HG02642 (cell line): ENCODE data around the gene TRAK1.

Experiments
- ATAC-seq: cut with Tn5 transposase; IDR thresholded peaks from one replicate; pipeline ENCODE4 v1.9.1; 2021; ENCODE audit warnings: mild to moderate bottlenecking; ENCODE audit not compliant: unreplicated experiment, poor library complexity

Gene TRAK1

DNA sequence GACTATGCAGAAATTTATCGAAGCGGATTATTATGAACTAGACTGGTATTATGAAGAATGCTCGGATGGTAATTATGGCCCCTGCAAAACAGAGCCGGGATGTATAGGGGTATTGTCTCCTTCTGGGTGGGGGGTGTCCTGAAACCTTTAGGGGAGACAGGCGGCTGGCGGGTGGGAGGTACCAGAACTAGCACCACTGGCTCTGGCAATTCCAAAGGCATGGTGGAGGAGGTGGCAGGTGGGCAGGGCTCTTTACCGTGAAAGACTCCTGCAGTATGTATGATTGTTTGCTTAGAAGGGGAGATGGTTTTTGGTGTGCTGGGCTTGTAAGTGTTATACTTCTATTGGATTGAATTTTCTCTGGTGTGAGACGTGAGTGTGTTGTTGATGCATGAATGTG lies 58.4 kb downstream of the TRAK1 start:
- ATAC-seq, result no peak

DNA sequence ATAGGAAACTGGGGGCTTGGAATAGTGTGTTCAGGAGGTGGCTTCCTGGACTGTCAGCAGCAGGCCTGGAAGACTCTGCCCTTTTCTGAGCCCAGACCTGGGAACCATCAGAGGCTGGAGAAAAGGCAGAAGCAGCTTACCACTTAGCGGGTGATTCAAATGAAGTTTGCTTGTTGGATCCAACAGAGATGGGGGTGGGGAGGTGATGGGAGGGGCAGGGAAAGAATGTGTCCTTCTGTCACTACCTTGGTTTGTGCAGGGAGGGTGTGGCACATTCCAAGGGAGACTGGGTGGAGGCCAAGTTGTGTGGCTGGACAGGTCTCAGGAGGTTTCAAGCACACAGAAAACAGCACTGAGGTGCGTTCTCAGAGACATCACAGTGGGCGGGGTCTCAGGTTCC lies 58.8 kb downstream of the TRAK1 start:
- ATAC-seq, result no peak

DNA sequence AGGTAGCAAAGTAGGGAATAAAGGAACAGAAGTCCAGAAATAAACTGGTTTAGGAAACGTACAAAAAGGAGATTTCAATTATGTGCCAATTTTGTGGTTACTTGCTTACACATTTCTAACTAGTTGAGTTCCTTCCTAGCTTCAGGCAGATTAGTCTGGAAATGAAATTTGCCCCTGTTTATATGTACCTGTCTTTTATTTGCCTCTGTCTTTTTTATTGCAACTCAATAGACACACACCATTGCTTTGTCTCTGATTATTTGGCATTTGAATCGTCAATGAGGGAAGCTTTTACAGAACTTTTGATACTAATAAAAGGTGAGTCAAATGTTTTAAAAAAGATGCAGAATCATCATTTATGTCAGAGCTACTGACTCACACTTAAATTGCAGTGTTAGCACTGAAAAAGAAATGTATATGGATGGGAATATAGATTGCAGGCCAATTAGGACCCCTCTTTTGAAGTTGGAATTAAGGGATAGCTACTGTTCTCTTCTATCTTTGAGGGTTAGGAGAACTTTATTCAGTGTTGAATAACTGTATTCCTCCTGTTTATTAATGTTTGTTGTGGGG lies 60.5 kb downstream of the TRAK1 start:
- ATAC-seq, result no peak

DNA sequence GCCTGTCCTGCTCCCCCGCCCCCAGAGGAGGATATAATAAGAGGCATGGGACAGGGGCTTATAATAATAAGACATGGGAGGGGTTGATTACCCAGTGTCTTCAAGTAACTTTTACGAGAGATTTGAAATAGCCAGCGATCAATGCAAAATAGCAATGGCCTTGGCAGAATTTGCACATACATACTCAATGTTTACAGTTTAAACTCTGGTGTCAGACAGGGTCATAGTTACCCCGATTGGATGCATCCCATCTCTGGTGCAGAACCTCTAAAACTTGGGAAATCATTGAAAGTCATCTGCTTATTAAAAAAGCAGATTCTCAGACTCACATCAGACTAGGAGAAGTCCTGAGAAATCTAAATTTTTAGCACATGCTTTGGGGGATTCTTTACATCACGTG lies 61.0 kb downstream of the TRAK1 start:
- ATAC-seq, result no peak

DNA sequence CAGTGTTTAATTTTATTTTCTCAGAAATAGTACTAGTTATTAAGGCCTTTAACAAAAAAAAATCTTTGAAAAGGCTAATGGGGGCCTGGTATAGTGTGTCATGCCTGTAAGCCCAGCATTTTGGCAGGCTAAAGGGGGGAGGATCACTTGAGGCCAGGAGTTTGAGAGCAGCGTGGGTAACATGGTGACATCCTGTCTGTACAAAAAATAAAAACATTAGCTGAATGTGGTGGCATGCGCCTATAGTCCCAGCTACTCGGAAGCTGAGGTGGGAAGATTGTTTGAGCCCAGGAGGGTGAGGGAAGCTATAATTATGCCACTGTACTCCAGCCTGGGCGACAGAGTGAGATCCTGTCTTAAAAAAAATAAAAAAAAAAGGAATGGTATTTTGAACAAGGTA lies 61.9 kb downstream of the TRAK1 start:
- no peak for ATAC-seq

DNA sequence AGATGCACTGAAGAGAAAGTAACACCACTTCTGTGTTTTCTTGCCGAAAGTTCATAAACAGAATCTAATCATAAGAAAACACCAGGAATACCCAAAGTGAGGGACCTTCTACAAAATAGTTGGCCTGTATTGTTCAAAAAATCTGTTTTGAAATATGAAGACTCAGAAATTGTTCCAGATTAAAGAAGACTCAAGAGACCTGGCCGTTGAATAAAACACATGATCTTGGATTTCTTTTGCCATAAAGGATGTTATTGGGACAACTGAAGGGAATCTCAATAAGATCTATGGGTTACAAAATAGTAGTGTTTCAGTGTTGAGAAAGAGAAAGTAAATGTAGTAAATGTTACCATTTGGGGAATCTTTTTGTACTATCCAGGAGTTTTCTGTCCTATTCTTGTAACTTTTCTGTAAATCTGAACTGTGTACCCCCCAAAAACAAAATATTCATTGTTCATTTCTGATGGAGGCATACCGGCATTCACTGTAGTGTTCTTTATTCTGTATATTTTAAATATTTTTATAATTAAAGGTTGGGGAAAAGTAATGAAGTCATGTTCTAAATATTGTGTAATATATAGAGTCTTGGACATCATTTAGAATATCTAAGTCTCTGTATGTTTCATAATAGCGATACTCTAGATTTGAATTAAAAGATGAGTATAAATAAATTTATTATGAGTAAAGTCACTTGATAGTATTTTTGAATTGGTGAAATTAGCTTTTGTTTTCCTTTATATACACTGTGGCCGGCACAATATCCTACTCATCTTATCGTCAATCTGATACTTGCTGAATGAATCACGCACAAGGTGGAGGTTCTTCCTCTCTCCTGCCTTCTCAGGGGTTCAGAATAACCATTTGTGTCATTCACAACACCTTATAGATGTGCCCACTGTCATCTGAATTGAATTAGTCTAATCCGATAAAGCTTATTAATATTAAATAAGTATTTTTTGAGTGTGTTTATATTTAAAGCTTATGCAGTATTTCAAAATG lies 66.7 kb downstream of the TRAK1 start:
- no peak for ATAC-seq

DNA sequence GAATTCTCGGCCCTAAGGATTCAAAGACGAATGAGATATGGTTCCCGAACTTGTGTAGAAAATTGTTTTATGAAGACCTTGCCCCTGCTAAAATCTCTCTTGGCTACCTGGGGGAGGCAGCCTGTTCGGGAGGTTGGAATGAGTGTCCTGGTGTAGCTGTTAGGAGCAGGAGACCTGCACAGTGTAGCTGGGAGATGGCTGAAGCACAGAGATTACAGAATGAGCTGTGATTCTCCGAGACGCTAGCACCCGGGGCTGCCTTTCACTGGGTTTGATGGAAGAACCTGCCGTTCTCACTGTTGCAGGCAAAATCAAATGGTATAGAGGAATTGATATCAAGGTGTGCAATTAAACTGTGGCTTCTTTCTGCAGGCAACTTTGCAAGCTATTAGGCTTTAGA lies 68.0 kb downstream of the TRAK1 start:
- ATAC-seq, result no peak

DNA sequence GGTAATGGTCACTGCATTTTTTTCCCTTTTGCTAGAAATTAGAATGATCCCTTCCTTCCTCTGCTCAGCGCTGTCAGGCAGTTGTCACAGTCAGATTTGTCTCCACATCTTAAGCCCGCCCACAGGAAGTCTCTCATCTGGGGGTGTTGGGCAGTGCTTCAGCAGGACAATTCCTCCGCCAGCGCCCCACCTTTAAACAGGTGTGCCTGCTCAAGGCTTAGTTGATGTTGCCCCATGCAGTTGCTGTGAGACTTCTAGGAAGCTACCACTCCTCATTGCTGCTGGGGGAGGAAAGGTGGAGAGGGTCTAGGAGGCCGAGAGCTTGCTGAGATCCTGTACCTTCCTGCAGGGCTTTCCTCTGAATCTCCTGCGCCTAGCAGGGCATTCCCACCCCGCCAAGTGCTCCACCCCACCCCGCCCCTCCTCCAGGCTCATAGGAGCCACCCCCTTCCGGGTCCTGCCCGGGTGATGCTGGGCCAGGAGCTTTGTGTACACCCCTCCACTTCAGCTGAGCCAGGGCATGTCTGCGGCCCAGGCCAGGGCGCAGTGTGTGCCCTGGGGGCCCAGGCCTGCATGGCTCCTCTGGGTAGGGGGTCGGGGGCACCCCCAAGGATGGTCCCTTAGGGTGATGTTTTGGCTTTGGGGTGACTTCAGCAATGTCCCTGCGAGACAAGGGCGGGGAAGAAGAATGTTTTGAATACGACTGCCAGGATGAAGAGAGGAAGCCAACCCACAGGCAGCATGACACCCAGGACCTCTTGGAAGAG lies 68.7 kb downstream of the TRAK1 start:
- peak; percentile 87 for ATAC-seq

DNA sequence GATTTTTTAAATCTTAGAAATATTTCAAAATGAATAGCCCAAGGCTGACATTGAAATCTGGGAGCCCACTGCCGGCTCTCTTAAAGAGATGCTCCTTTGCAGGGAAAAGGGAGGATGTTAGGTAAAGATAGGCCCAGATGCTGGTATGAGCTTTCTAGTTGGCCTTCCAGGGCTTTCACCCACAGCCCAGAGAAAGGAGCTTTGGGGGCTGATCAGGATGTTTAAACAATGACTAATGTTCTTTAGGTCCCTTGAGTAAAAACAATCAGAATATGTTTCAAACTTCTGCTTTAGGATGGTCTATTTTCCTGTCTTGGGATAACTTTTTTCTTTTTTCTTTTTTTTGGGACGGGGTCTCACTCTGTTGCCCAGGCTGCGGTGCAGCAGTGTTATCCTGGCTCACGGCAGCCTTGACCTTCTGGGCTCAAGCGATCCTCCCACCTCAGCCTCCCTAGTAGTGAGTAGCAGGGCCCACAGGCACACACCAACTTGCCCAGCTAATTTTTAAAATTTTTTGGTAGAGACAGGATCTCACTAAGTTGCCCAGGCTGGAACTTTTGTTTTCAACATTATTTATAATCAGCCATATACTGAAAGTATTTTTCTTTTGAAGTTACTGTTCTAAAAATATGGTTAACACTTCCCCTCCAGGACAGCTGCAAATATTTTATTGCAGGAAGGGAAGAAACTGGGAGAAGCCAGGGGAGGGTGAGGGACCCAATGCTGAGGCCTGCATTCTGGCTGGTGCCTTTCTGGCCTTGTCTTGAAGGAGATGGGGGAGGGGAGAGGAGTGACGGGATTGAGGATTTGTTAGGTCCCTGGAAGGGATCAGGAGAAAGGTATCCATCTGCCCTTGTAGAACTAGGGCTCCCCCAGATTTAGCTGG lies 70.1 kb downstream of the TRAK1 start:
- ATAC-seq, result no peak

DNA sequence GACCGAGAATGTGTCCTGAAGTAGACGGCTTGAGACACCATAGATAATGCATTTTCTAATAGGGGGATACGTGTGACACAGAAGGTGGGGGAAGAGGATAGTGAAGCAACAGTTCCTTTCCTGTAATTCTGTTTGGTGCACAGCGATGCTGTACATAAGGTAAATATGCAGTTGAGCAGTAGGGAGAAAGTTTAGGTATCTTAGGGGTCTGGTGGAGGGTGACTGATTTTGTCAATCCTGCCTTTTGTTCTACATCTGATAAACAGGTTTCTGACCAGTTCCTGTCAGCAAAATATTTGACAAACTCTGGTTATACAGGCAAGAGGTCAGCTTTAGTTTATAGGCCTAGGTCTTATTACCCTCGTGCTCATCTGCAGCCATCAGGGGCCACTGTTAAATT lies 71.3 kb downstream of the TRAK1 start:
- no peak for ATAC-seq

DNA sequence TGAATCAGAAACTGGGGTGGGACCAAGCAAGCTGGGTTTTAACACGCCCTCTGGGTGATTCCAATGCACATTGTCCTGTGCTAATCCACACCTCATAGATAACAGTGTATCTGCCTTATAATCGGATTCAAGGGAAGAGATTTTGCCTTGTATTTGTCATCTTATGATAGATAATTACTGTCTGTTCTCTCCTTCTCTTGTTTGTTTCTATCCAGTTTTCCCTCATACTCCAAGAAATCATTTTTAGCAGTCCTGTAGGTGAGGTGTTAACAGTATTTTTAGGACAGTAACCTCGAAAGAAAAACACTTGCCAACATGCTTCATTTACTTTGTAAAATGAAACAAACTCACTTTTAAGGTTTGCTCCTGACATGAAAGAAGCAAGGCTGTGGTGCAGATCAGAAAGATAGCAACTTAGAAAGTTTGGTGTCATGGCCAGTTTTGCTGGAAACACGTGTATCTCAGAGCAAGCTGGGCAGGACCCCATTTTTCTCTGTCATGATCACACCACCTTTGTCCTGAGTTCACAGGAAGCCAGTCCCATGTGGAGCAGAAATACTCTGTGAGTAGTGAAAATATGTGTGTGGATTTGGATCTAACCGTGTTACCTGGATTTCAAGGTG lies 72.6 kb downstream of the TRAK1 start:
- ATAC-seq, result no peak

DNA sequence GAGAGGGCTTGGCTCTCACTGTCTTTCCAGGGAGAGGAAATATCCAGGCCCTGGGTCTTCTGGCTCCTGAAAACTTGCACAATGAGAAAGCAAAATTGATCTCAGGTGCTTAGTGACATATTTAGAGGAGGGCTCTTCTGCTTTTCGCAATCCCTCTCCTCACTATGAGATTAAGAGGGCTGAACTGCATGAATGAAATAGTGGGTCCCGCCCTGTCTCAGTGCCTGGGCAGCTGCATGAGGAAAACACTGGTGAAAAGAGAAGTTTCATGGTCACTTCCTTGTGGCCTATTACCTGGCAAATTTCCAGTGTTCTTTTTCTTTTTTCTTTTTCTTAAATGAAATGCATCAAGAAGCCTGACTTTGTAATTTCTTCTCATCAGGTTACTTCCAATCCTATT lies 73.5 kb downstream of the TRAK1 start:
- no peak for ATAC-seq

DNA sequence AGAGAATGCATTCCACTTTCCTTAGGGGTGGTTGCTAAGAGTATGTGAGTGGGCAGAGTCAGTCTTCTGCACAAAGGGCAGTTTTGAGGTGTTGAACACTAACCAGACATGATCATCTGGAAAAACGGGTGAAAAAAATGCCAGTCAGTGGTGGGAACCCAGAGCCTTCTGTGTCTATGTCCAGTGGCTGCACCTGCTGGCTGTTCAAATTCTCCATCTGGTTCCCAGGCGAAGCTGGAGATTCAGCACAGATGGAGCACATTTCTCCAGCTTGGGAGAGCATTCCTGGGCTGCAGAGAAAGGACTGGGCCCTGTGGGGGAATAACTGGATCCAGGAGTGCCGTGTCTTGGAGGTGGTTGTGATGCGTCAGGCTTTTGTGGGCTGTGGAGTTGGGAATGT lies 74.1 kb downstream of the TRAK1 start:
- no peak for ATAC-seq

DNA sequence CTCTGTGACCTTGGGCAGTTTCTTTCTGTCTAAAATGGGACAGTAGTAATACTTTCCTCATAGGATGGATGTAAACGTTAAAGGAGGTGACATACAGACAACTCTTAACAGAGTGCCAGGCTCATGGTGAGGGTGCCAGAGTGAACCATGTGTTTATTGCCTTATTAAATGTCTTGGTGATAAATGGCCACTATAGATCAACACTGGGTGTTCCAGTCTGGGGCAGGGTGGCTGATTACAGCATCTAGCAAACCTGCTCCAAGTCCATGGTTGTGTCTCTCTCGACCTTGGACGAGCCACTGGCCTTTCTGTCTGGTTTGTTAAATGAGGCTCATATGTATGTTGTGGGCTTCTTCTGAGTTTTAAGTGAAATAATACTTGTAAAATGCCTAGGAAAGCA lies 75.1 kb downstream of the TRAK1 start:
- ATAC-seq, result no peak

DNA sequence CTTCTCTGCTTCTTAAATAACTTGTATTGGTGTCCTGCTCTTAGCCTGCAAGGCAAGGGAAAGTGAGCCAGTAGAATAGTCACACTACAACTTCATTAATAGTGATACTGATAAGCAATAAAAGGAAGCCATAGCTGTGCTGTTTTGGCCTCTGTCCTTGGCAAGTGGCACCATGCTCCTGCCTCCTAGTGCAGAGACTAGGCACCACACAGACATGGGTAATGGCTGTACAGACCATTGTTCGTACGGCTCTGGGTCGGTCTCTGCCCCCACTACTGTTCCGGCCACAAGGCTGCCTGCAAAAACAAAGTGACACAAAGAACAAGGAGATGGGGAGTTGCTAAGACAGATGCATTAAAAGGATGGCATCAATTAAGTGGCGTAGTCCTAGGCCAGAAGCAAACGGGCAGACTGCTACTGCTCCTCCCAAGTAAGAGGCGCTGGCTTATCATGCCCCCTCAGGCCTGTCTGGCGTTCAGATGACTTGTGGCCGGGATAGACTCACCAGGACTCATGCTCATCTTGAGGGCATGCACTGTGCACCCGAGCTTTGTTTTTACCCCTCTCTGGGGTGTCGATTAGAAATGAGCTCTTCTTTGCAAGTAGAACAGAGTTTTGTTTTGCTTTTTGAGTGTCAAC lies 75.6 kb downstream of the TRAK1 start:
- no peak for ATAC-seq

DNA sequence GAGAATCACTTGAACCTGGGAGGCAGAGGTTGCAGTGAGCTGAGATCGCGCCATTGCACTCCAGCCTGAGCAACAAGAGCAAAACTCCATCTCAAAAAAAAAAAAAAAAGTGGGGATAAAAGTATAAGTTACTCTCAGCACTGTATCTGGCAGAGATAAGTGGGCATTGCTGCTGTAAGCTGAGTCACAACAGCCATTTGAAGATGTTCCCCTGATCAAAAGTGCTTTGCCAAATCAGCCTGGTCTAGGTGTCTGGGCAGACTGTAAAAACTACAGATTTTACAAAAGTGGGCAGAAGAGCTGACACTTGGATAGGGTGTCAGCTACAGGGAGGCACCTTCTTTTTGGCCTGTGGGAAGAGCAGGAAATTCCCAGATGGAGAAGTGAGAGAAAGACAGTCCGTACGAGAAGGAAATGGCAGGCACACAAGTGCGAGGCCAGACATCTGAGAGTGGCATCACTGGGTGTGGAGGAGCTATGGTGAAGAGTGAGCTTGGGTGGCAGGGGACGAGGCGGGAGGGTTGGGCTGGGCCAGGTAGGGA lies 78.5 kb downstream of the TRAK1 start:
- no peak for ATAC-seq

DNA sequence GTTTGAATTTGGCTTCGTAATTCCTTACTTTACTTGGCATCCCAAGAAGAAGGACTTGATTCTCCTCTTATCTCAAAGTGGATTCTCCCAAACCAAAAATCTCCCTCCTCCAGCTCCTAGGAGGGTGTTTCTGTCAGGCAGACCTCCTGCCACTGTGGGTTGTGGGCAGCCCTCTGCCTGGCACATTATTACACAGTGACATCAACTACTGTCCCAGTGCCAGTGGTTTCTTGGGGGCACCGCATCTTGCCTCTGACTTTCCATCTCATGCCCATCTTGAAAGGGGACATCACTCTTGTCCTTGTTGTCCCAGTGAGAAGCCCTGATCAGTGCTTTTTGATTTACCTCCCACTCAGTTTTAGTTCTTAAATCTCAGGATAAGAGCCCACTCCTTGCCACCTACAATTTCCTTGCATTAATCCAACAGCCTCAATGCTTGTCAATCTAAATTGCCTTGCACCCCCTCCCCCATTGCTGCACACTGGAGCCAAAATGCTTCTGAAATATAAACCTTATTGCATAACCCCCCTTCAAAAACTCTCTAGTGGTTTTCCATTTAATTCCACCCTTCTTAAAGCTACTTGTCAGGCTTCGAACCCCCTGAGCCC lies 81.0 kb downstream of the TRAK1 start:
- no peak for ATAC-seq

DNA sequence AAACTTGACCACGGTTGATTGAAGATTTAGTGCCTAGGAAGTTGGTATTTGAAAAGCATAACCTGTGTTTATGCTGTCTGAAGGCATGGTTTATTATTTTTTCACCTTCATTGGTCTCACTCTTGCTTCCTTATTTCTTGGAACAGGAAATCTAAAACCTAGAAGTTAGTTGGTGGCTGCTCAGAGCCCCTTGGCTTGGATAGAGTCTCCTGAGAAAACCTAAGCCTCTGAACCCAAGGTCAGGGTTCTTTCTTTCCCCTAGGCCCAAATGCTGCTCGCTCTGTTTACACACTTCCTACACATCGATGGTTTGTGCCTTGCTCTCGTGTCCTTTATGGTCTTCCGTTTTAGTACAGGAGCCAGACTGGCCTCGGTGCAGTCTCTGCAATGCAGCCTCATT lies 82.2 kb downstream of the TRAK1 start:
- no peak for ATAC-seq
